Omental fat pad (tissue), 4 donors: Measurements from ENCODE around the gene TMEM271. TPM values are rescaled to one million over a fixed set of nuclear protein-coding genes. Genes with fewer than 3 reads are reported as not detected.

Source experiments
- ATAC-seq: fragments of 150-250 bp; one replicate; pipeline ENCODE4 v1.9.1; 2016; ENCODE audit warnings: mild to moderate bottlenecking, moderate library complexity; ENCODE audit not compliant: low FRiP score
- DNase-seq: peaks from one replicate; pipeline ENCODE4 v3.0.0-alpha.2; 2019; ENCODE audit warnings: low spot score
- CTCF ChIP-seq, 3 donors: fragments of 450-650 bp; IDR thresholded peaks; one replicate each; pipeline ENCODE4 v1.5.1; 2016 to 2017; ENCODE audit warnings: antibody characterized with exemption in 3 of 3, mild to moderate bottlenecking in 3 of 3, moderate library complexity in 2 of 3
- total RNA-seq, 4 donors: library from RNA; depleted of rRNA; stranded (reverse); fragments of >200 nt; gene quantifications; one replicate each; pipeline ENCODE4 v1.1.0, GENCODE V29; 2016

The TMEM271 gene
- total RNA-seq, 4 donors from 2014 or later, result not detected

- DNase-seq, result no peak
- TF ChIP-seq CTCF (IDR thresholded peaks at IDR 0.05), result no peak
Measured at GRCh38 chr4:533318-534100, 42.6 kb downstream of the TMEM271 start.

GRCh38 chr4:532588-533317 is 43.3 kb downstream of the TMEM271 start:
- DNase-seq, result no peak

More at GRCh38 chr4:533318-534100, 42.6 kb downstream of the TMEM271 start:
- no peak for ATAC-seq

GRCh38 chr4:531721-532565 is 44.2 kb downstream of the TMEM271 start:
- ATAC-seq (no peak), DNase-seq (no peak)
- no peak for TF ChIP-seq CTCF (IDR thresholded peaks at IDR 0.05)

More at GRCh38 chr4:532588-533317, 43.3 kb downstream of the TMEM271 start:
- ATAC-seq, result no peak
- TF ChIP-seq CTCF (IDR thresholded peaks at IDR 0.05), result no peak

- DNase-seq (no peak), ATAC-seq (no peak)
- no peak for TF ChIP-seq CTCF (IDR thresholded peaks at IDR 0.05)
Measured at GRCh38 chr4:531076-531475, 45.0 kb downstream of the TMEM271 start.

- TF ChIP-seq CTCF (IDR thresholded peaks at IDR 0.05), result no peak
- DNase-seq (no peak), ATAC-seq (no peak)
Measured at GRCh38 chr4:530017-530781, 45.9 kb downstream of the TMEM271 start.

GRCh38 chr4:529563-529962 is 46.5 kb downstream of the TMEM271 start:
- ATAC-seq (no peak), DNase-seq (no peak)
- TF ChIP-seq CTCF (IDR thresholded peaks at IDR 0.05), result no peak
